Ascending aorta (tissue), 2 donors: ENCODE measurements around the gene PLEKHF1. TPM values are rescaled to one million over a fixed set of nuclear protein-coding genes. Genes with fewer than 3 reads are reported as not detected.
A peak's percentile ranks its signal among the peaks of the same experiment; 100 is the strongest.

Source experiments
- DNase-seq, 2 donors: peaks; one replicate each; pipeline ENCODE4 v3.0.0-alpha.2; 2019; ENCODE audit warnings: low spot score in 2 of 2
- H3K27ac ChIP-seq, 2 donors: fragments of 200-600 bp; sonication (generic); one replicate each; pipeline ENCODE4 v1.5.1; 2016 to 2017; ENCODE audit warnings: mild to moderate bottlenecking in 1 of 2
- H3K27me3 ChIP-seq: fragments of 200-600 bp; sonication (generic); one replicate; pipeline ENCODE4 v1.5.1; 2017
- H3K36me3 ChIP-seq, 2 donors: fragments of 200-600 bp; sonication (generic); one replicate each; pipeline ENCODE4 v1.5.1; 2016
- H3K4me1 ChIP-seq, 2 donors: fragments of 200-600 bp; sonication (generic); one replicate each; pipeline ENCODE4 v1.5.1; 2016 to 2017; ENCODE audit warnings: mild to moderate bottlenecking in 1 of 2
- H3K4me3 ChIP-seq, 2 donors: fragments of 200-600 bp; sonication (generic); one replicate each; pipeline ENCODE4 v1.5.1; 2016 to 2017; ENCODE audit warnings: mild to moderate bottlenecking in 1 of 2
- H3K9me3 ChIP-seq, 2 donors: fragments of 200-600 bp; sonication (generic); one replicate each; pipeline ENCODE4 v1.5.1; 2016
- intact Hi-C: fragments of 100-400 bp; cut with DNase I; formaldehyde crosslinking; loops from one replicate; pipeline ENCODE4 v1.15.1; 2023
- total RNA-seq: library from RNA; depleted of rRNA; stranded (reverse); fragments of >200 nt; gene quantifications from one replicate; pipeline ENCODE4 v1.1.0, GENCODE V29; 2016
- TF ChIP-seq, protein P1 (sequence below), 3 experiments: fragments of 200-600 bp in 2 of 3; fragments of 450-650 bp in 1 of 3; sonication (generic) in 2 of 3; IDR thresholded peaks; one replicate each; pipeline ENCODE4 v1.5.1; 2016 to 2019; ENCODE audit warnings: antibody characterized with exemption in 3 of 3, mild to moderate bottlenecking in 1 of 3, moderate library complexity in 1 of 3

The PLEKHF1 gene
- total RNA-seq, 1 donor from 2014 or later: 68.3 TPM

DNA sequence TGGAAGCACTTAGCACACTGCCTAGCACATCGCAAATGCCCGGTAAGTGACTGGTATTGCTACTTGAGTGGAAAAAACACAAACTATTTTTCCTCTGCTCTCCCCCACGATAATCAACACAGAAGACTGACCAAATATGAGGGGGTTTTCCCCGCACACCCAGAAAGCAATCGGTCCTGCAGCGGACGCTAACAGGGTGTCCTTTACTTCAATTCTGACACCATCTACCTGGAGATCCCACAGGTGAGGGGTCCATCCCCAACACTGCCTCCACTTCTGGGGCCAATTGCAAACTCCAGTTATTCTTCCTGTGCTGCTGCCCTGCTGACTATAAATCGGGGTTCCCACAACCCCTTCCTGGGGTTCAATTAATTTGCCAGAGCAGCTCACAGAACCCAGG, 26.2 kb upstream of the PLEKHF1 start:
- no peak overlapping the region for H3K27ac ChIP-seq
- no peak for DNase-seq
- H3K4me3 ChIP-seq: no peak overlapping the region
- no peaks in the 10 kb centered on the region for H3K27me3 ChIP-seq
- no peaks in the 10 kb centered on the region for H3K4me1 ChIP-seq
- TF ChIP-seq, protein P1, sequence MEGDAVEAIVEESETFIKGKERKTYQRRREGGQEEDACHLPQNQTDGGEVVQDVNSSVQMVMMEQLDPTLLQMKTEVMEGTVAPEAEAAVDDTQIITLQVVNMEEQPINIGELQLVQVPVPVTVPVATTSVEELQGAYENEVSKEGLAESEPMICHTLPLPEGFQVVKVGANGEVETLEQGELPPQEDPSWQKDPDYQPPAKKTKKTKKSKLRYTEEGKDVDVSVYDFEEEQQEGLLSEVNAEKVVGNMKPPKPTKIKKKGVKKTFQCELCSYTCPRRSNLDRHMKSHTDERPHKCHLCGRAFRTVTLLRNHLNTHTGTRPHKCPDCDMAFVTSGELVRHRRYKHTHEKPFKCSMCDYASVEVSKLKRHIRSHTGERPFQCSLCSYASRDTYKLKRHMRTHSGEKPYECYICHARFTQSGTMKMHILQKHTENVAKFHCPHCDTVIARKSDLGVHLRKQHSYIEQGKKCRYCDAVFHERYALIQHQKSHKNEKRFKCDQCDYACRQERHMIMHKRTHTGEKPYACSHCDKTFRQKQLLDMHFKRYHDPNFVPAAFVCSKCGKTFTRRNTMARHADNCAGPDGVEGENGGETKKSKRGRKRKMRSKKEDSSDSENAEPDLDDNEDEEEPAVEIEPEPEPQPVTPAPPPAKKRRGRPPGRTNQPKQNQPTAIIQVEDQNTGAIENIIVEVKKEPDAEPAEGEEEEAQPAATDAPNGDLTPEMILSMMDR (IDR thresholded peaks at IDR 0.05): no peak
- no peaks in the 10 kb centered on the region for H3K36me3 ChIP-seq
- H3K9me3 ChIP-seq: no peaks in the 10 kb centered on the region
- intact Hi-C loops: no loop called here

- intact Hi-C loops: no loop called here
- no peaks in the 10 kb centered on the region for H3K27me3 ChIP-seq
- no peak for DNase-seq
These were observed 25.0 kb upstream of the PLEKHF1 start for GRCh38 chr19:29640231-29640630.

DNA sequence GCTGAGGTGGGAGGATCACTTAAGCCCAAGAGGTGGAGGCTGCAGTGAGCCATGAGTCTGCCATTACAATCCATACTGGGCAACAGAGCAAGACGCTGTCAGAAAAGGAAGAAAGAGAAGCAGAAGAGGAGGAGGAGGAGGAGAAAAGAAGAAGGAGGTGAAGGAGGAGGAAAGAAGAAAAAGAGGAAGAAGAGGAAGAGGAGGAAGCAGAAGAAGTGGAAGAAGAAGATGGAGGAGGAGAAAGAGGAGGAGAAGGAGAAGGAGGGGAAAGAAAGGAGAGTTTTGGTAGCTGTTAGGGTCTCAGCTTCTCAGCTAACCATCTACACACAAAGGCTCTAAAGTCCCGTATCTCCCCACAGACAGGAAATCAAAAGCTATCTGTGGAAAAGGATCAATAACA, 23.7 kb upstream of the PLEKHF1 start:
- no peak overlapping the region for H3K4me3 ChIP-seq
- no peaks in the 10 kb centered on the region for H3K9me3 ChIP-seq
- H3K36me3 ChIP-seq: no peaks in the 10 kb centered on the region
- TF ChIP-seq, protein P1 (IDR thresholded peaks at IDR 0.05): no peak
- H3K27ac ChIP-seq: no peak overlapping the region
- no peaks in the 10 kb centered on the region for H3K4me1 ChIP-seq
- no peak for DNase-seq
- H3K27me3 ChIP-seq: no peaks in the 10 kb centered on the region
- intact Hi-C loops: no loop called here

More at GRCh38 chr19:29640231-29640630, 25.0 kb upstream of the PLEKHF1 start:
- Histone ChIP-seq H3K9me3 (no peaks in the 10 kb centered on the region), H3K27ac (no peak overlapping the region), H3K36me3 (no peaks in the 10 kb centered on the region), H3K4me3 (no peak overlapping the region), H3K4me1 (no peaks in the 10 kb centered on the region)
- TF ChIP-seq, protein P1 (IDR thresholded peaks at IDR 0.05): no peak

GRCh38 chr19:29643361-29643935, 21.8 kb upstream of the PLEKHF1 start:
- Histone ChIP-seq H3K9me3 (no peaks in the 10 kb centered on the region), H3K4me1 (no peaks in the 10 kb centered on the region), H3K36me3 (no peaks in the 10 kb centered on the region), H3K4me3 (no peak overlapping the region), H3K27ac (no peak overlapping the region), H3K27me3 (no peaks in the 10 kb centered on the region)
- TF ChIP-seq, protein P1 (IDR thresholded peaks at IDR 0.05): no peak
- no peak for DNase-seq
- intact Hi-C loops: no loop called here

DNA sequence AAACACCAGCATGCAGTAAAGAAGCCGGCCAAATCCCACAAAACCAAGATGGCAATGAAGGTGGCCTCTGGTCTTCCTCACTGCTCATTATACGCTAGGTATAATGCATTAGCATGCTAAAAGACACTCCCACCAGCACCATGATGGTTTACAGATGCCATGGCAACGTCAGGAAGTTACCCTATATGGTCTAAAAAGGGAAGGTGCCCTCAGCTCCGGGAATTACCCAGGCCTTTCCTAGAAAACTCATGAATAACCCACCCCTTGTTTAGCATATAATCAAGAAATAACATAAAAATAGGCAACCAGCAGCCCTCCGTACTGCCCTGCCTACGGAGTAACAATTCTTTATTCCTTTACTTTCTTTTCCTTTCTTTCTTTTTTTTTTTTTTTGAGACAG, 21.1 kb upstream of the PLEKHF1 start:
- DNase-seq: no peak
- Histone ChIP-seq H3K36me3 (no peaks in the 10 kb centered on the region), H3K4me3 (no peak overlapping the region), H3K9me3 (no peaks in the 10 kb centered on the region), H3K4me1 (no peaks in the 10 kb centered on the region), H3K27me3 (no peaks in the 10 kb centered on the region), H3K27ac (no peak overlapping the region)
- TF ChIP-seq, protein P1 (IDR thresholded peaks at IDR 0.05): no peak
- intact Hi-C loops: no loop called here

GRCh38 chr19:29645491-29645867, 19.8 kb upstream of the PLEKHF1 start:
- DNase-seq: no peak
- Histone ChIP-seq H3K36me3 (no peaks in the 10 kb centered on the region), H3K27me3 (no peaks in the 10 kb centered on the region), H3K9me3 (no peaks in the 10 kb centered on the region), H3K4me1 (no peaks in the 10 kb centered on the region), H3K27ac (no peak overlapping the region), H3K4me3 (peak overlapping the region in 1 of 2 donors; percentile 6)
- TF ChIP-seq, protein P1 (IDR thresholded peaks at IDR 0.05): peak in 1 of 3 experiments; percentile 7
- intact Hi-C loops: no loop called here
